ENCODE measurements around the gene TAF3.

Gene TAF3

GRCh38 chr10:7958442-7958841, 140.1 kb downstream of the TAF3 start (continued):
- TF ChIP-seq MZF1 (tag by site-specific recombination; IDR thresholded peaks at IDR 0.05; ENCODE audit: borderline replicate concordance) (no peak), GLIS2 (tag by site-specific recombination; IDR thresholded peaks at IDR 0.05) (no peak), ZNF626 (tag by site-specific recombination; IDR thresholded peaks at IDR 0.05) (no peak), ZNF146 (tag by site-specific recombination; IDR thresholded peaks at IDR 0.05) (no peak), HOXA7 (CRISPR knock-in tag; IDR thresholded peaks at IDR 0.05; ENCODE audit: borderline replicate concordance) (no peak), KLF16 (tag by site-specific recombination; IDR thresholded peaks at IDR 0.05) (no peak)

GRCh38 chr10:7960108-7960507, 141.8 kb downstream of the TAF3 start:
- no peak for TF ChIP-seq ZNF148 (tag by site-specific recombination; IDR thresholded peaks at IDR 0.05; ENCODE audit: borderline replicate concordance)
- TF ChIP-seq ZBTB10 (tag by site-specific recombination; IDR thresholded peaks at IDR 0.05), result no peak
- no peak for TF ChIP-seq ZNF837 (tag by site-specific recombination; IDR thresholded peaks at IDR 0.05)
- no peak for TF ChIP-seq ZNF548 (tag by site-specific recombination; IDR thresholded peaks at IDR 0.05)
- TF ChIP-seq ZBTB20 (tag by site-specific recombination; IDR thresholded peaks at IDR 0.05), result no peak
- TF ChIP-seq ZNF157 (tag by site-specific recombination; IDR thresholded peaks at IDR 0.05), result no peak
- TF ChIP-seq ZNF138 (tag by site-specific recombination; IDR thresholded peaks at IDR 0.05; ENCODE audit: borderline replicate concordance), result no peak
- no peak for TF ChIP-seq ZNF16 (tag by site-specific recombination; IDR thresholded peaks at IDR 0.05; ENCODE audit: low read depth)
- no peak for TF ChIP-seq ZNF292 (tag by site-specific recombination; IDR thresholded peaks at IDR 0.05; ENCODE audit: borderline replicate concordance, low read depth)
- no peak for TF ChIP-seq HOXC10 (CRISPR knock-in tag; IDR thresholded peaks at IDR 0.05)
- TF ChIP-seq ZNF214 (tag by site-specific recombination; IDR thresholded peaks at IDR 0.05; ENCODE audit: borderline replicate concordance), result no peak
- TF ChIP-seq HOXA7 (CRISPR knock-in tag; IDR thresholded peaks at IDR 0.05; ENCODE audit: borderline replicate concordance), result no peak
- Histone ChIP-seq H3K36me3 (ENCODE audit: control insufficient read depth in 2 of 2, insufficient read depth in 1 of 2, low read length in 2 of 2) (peaks cover 0 to 11% of the 10 kb centered on the region in 2 experiments; a peak in 1 of 3 replicates), H3K4me1 (ENCODE audit: control insufficient read depth, insufficient read depth, low read length) (no peaks in the 10 kb centered on the region), H3K27ac (ENCODE audit: extremely low read depth, low read depth, low read length) (no peak overlapping the region), H3K4me3 (ENCODE audit: low read depth, low read length) (no peak overlapping the region), H3K9me3 (ENCODE audit: control insufficient read depth, insufficient read depth, low read depth, low read length) (no peaks in the 10 kb centered on the region)
- ChIA-PET POLR2A (interaction anchor here (1.2 kb wide), 1 partner anchor 25 kb away, joined by 5 read pairs; no protein-coding TSS in a partner anchor), CTCF (interaction anchor here (0.6 to 0.8 kb wide), 3 partner anchors 80 to 435 kb away, joined by 3 to 7 read pairs (median 4); no protein-coding TSS in a partner anchor)

GRCh38 chr10:7962592-7962991, 144.3 kb downstream of the TAF3 start:
- H3K4me3 ChIP-seq (ENCODE audit: low read depth, low read length), result no peak overlapping the region
- peaks cover 0 to 11% of the 10 kb centered on the region in 2 experiments; a peak in 1 of 3 replicates for H3K36me3 ChIP-seq (ENCODE audit: control insufficient read depth in 2 of 2, insufficient read depth in 1 of 2, low read length in 2 of 2)
- no peak overlapping the region for H3K27ac ChIP-seq (ENCODE audit: extremely low read depth, low read depth, low read length)
- POLR2A ChIA-PET, result no interaction called here
- CTCF ChIA-PET, result interaction anchor here (0.7 kb wide), 1 partner anchor 18 kb away, joined by 3 read pairs; no protein-coding TSS in a partner anchor
- H3K4me1 ChIP-seq (ENCODE audit: control insufficient read depth, insufficient read depth, low read length), result no peaks in the 10 kb centered on the region
- TF ChIP-seq ZNF121 (tag by site-specific recombination; IDR thresholded peaks at IDR 0.05) (no peak), ZNF10 (tag by site-specific recombination; IDR thresholded peaks at IDR 0.05) (no peak), YY1 (tag by site-specific recombination; IDR thresholded peaks at IDR 0.05) (no peak), ZNF266 (tag by site-specific recombination; IDR thresholded peaks at IDR 0.05; ENCODE audit: low read depth) (no peak), ZNF473 (tag by site-specific recombination; IDR thresholded peaks at IDR 0.05) (no peak), TRIM28 (IDR thresholded peaks at IDR 0.05; ENCODE audit: borderline replicate concordance, low read length) (no peak), SP2 (tag by site-specific recombination; IDR thresholded peaks at IDR 0.05) (no peak)
- H3K9me3 ChIP-seq (ENCODE audit: control insufficient read depth, insufficient read depth, low read depth, low read length), result no peaks in the 10 kb centered on the region

Data from HEK293 (cell line).